ENCODE data around the gene ZNF491. TPM values are rescaled to one million over a fixed set of nuclear protein-coding genes. Genes with fewer than 3 reads are reported as not detected.

ZNF491 gene
- polyA plus RNA-seq, 1 donor (not counting 4 experiments of a cell fraction or from before 2014, with no cell fraction given), result 0.76 TPM

DNA sequence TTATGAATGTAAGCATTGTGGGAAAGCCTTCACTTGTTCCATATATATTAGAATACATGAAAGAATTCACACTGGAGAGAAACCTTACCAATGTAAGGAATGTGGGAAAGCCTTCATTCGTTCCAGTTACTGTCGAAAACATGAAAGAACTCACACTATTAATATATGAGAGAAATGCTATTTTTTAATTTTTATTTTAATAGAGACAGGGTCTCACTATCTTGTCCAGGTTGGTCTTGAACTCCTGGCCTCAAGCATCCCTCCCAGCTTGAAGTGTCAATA, 8.7 kb downstream of the ZNF491 start:
- H3K4me1 ChIP-seq (ENCODE audit: control insufficient read depth, extremely low read depth, insufficient read depth, low read length), result no peaks in the 10 kb centered on the region
- DNase-seq (ENCODE audit: low read depth, low spot score) (no peak), FAIRE-seq (no peak)
- no peak overlapping the region for H3K4me2 ChIP-seq (ENCODE audit: control insufficient read depth, extremely low read depth, insufficient read depth, low read depth, low read length)
- dilution Hi-C loops (cut with MboI; ENCODE audit: extremely low pct_ligation_motif_present, low sequenced_read_pairs), result no loop called here
- H3K9me3 ChIP-seq (ENCODE audit: control insufficient read depth, low read depth, low read length), result peaks cover 18% of the 10 kb centered on the region
- no peaks in the 10 kb centered on the region for H3K27me3 ChIP-seq (ENCODE audit: control insufficient read depth, extremely low read depth, insufficient read depth, low read length)
- TF ChIP-seq EZH2 (IDR thresholded peaks at IDR 0.05; ENCODE audit: low read length), result no peak
- TF ChIP-seq CTCF (optimal IDR thresholded peaks at IDR 0.05 in 1 of 3, IDR thresholded peaks at IDR 0.05 in 1 of 3, conservative IDR thresholded peaks at IDR 0.05 in 1 of 3; ENCODE audit: extremely low read depth in 1 of 3, insufficient read depth in 2 of 3, low read length in 3 of 3), result no peak
- H3K9ac ChIP-seq (ENCODE audit: control insufficient read depth, extremely low read depth, insufficient read depth, low read length), result no peak overlapping the region
- no peak overlapping the region for H3K4me3 ChIP-seq (ENCODE audit: control insufficient read depth in 2 of 3, extremely low read depth in 1 of 3, insufficient read depth in 2 of 3, low read depth in 1 of 3, low read length in 3 of 3)
- H4K20me1 ChIP-seq (ENCODE audit: control insufficient read depth, extremely low read depth, insufficient read depth, low read length), result no peaks in the 10 kb centered on the region
- no peaks in the 10 kb centered on the region for H3K9me1 ChIP-seq (ENCODE audit: control insufficient read depth, extremely low read depth, insufficient read depth, low read length)
- no peaks in the 10 kb centered on the region for H3K36me3 ChIP-seq (ENCODE audit: control insufficient read depth in 2 of 2, extremely low read depth in 1 of 2, insufficient read depth in 2 of 2, low read length in 2 of 2)
- H2AFZ ChIP-seq (ENCODE audit: control insufficient read depth, low read length), result no peak overlapping the region
- no peak overlapping the region for H3K27ac ChIP-seq (ENCODE audit: control insufficient read depth, insufficient read depth, low read length)
- H3K79me2 ChIP-seq (ENCODE audit: control insufficient read depth, insufficient read depth, low read length), result no peaks in the 10 kb centered on the region

DNA sequence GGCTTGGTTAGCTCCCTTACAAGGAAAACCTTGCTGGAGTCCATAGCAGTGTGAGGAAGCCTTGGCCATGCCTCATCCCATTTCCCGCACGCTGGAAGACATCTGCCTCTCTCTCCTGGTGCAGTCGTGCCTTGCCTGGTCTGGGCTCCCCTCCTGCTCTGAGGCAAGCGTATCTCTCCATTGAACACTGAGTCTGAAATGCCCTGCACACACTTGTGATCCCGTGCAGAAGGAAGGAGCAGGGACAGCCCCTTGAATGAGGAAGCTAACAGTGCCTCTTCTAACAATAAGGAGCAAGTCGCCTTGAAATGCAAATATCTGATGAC, 15.3 kb downstream of the ZNF491 start:
- Histone ChIP-seq H3K79me2 (ENCODE audit: control insufficient read depth, insufficient read depth, low read length) (peaks cover 26% of the 10 kb centered on the region), H3K9me3 (ENCODE audit: control insufficient read depth, low read depth, low read length) (no peaks in the 10 kb centered on the region), H3K27me3 (ENCODE audit: control insufficient read depth, extremely low read depth, insufficient read depth, low read length) (no peaks in the 10 kb centered on the region), H3K4me1 (ENCODE audit: control insufficient read depth, extremely low read depth, insufficient read depth, low read length) (peaks cover 5% of the 10 kb centered on the region), H3K9ac (ENCODE audit: control insufficient read depth, extremely low read depth, insufficient read depth, low read length) (peak overlapping the region; percentile 96), H2AFZ (ENCODE audit: control insufficient read depth, low read length) (peak overlapping the region; percentile 99), H3K27ac (ENCODE audit: control insufficient read depth, insufficient read depth, low read length) (peak overlapping the region; percentile 1), H3K4me2 (ENCODE audit: control insufficient read depth, extremely low read depth, insufficient read depth, low read depth, low read length) (peak overlapping the region; percentile 90), H3K36me3 (ENCODE audit: control insufficient read depth in 2 of 2, extremely low read depth in 1 of 2, insufficient read depth in 2 of 2, low read length in 2 of 2) (no peaks in the 10 kb centered on the region), H3K9me1 (ENCODE audit: control insufficient read depth, extremely low read depth, insufficient read depth, low read length) (no peaks in the 10 kb centered on the region), H3K4me3 (ENCODE audit: control insufficient read depth in 2 of 3, extremely low read depth in 1 of 3, insufficient read depth in 2 of 3, low read depth in 1 of 3, low read length in 3 of 3) (peak overlapping the region; percentile 91 to 98 (median 92)), H4K20me1 (ENCODE audit: control insufficient read depth, extremely low read depth, insufficient read depth, low read length) (no peaks in the 10 kb centered on the region)
- FAIRE-seq (no peak), DNase-seq (ENCODE audit: low read depth, low spot score) (no peak)
- dilution Hi-C loops (cut with MboI; ENCODE audit: extremely low pct_ligation_motif_present, low sequenced_read_pairs), result no loop called here
- TF ChIP-seq CTCF (optimal IDR thresholded peaks at IDR 0.05 in 1 of 3, IDR thresholded peaks at IDR 0.05 in 1 of 3, conservative IDR thresholded peaks at IDR 0.05 in 1 of 3; ENCODE audit: extremely low read depth in 1 of 3, insufficient read depth in 2 of 3, low read length in 3 of 3) (no peak), EZH2 (IDR thresholded peaks at IDR 0.05; ENCODE audit: low read length) (no peak)
